ENCODE results near the gene CHST13.

GRCh38 chr3:126497956-126498355 lies 26.0 kb upstream of the CHST13 start:
- TF ChIP-seq CTCF (IDR thresholded peaks at IDR 0.05): no peak
- no peak for TF ChIP-seq POLR2A (IDR thresholded peaks at IDR 0.05)

Data from adrenal gland (tissue), 5 donors.